Type B pancreatic cell (in vitro differentiated cells): Measurements from ENCODE around the gene PRG2. TPM values are rescaled to one million over a fixed set of nuclear protein-coding genes. Genes with fewer than 3 reads are reported as not detected.

Experiments
- DNase-seq: peaks from one replicate; pipeline ENCODE4 v3.0.0; 2021; ENCODE audit warnings: mixed read lengths; ENCODE audit not compliant: unreplicated experiment; ENCODE audit errors: extremely low spot score
- H3K27ac Mint-ChIP-seq: 2 replicates; pipeline ENCODE4 v1.8.0; 2021; ENCODE audit warnings: mild to moderate bottlenecking, mixed read lengths
- H3K27me3 Mint-ChIP-seq: 2 replicates; pipeline ENCODE4 v1.8.0; 2021; ENCODE audit warnings: mixed read lengths
- H3K36me3 Mint-ChIP-seq: 2 replicates; pipeline ENCODE4 v1.8.0; 2021; ENCODE audit warnings: mixed read lengths
- H3K4me1 Mint-ChIP-seq: one replicate; pipeline ENCODE4 v1.8.0; 2021; ENCODE audit warnings: mixed read lengths; ENCODE audit not compliant: unreplicated experiment
- H3K4me3 Mint-ChIP-seq: 2 replicates; pipeline ENCODE4 v1.8.0; 2021; ENCODE audit warnings: mild to moderate bottlenecking, mixed read lengths
- H3K9me3 Mint-ChIP-seq: 2 replicates; pipeline ENCODE4 v1.8.0; 2021; ENCODE audit warnings: mixed read lengths
- CTCF ChIP-seq: fragments of 200-600 bp; sonication (generic); conservative IDR thresholded peaks from 2 replicates; pipeline ENCODE4 v1.5.0; 2021; ENCODE audit warnings: antibody characterized with exemption, mild to moderate bottlenecking
- total RNA-seq: library from RNA; stranded (reverse); gene quantifications from 2 replicates; pipeline ENCODE4 v1.2.1, GENCODE V29; 2021; ENCODE audit warnings: low replicate concordance

PRG2 gene
- total RNA-seq, 1 donor from 2014 or later = not detected

- no peaks in the 10 kb centered on the region for H3K36me3 Mint-ChIP-seq
- no peak for TF ChIP-seq CTCF
- H3K9me3 Mint-ChIP-seq = no peaks in the 10 kb centered on the region
- peaks cover 15% of the 10 kb centered on the region for H3K4me1 Mint-ChIP-seq
- no peak overlapping the region for H3K27ac Mint-ChIP-seq
- H3K27me3 Mint-ChIP-seq = peaks cover 13% of the 10 kb centered on the region
- H3K4me3 Mint-ChIP-seq = no peak overlapping the region
- DNase-seq = no peak
These were observed 29.5 kb downstream of the PRG2 start for GRCh38 chr11:57360991-57361390.

- TF ChIP-seq CTCF = no peak
- Mint-ChIP-seq H3K4me3 (peak overlapping the region; percentile 21), H3K27me3 (peaks cover 11% of the 10 kb centered on the region), H3K9me3 (no peaks in the 10 kb centered on the region), H3K4me1 (peaks cover 15% of the 10 kb centered on the region), H3K27ac (peak overlapping the region; percentile 5), H3K36me3 (no peaks in the 10 kb centered on the region)
- no peak for DNase-seq
These were observed 30.4 kb downstream of the PRG2 start for GRCh38 chr11:57359896-57360690.

- Mint-ChIP-seq H3K9me3 (no peaks in the 10 kb centered on the region), H3K27ac (no peak overlapping the region), H3K36me3 (no peaks in the 10 kb centered on the region), H3K4me3 (no peak overlapping the region), H3K27me3 (peaks cover 9% of the 10 kb centered on the region), H3K4me1 (peaks cover 15% of the 10 kb centered on the region)
- no peak for TF ChIP-seq CTCF
- no peak for DNase-seq
These were observed 31.1 kb downstream of the PRG2 start for GRCh38 chr11:57359396-57359795.

GRCh38 chr11:57358991-57359390, 31.5 kb downstream of the PRG2 start:
- no peaks in the 10 kb centered on the region for H3K9me3 Mint-ChIP-seq
- peak overlapping the region; percentile 61 for H3K27ac Mint-ChIP-seq
- H3K4me3 Mint-ChIP-seq = peak overlapping the region; percentile 38
- peaks cover 6% of the 10 kb centered on the region for H3K27me3 Mint-ChIP-seq
- H3K36me3 Mint-ChIP-seq = no peaks in the 10 kb centered on the region
- no peak for DNase-seq
- TF ChIP-seq CTCF = no peak
- peaks cover 15% of the 10 kb centered on the region for H3K4me1 Mint-ChIP-seq

- Mint-ChIP-seq H3K4me1 (peaks cover 15% of the 10 kb centered on the region), H3K27me3 (peaks cover 6% of the 10 kb centered on the region), H3K27ac (peak overlapping the region; percentile 61), H3K9me3 (no peaks in the 10 kb centered on the region), H3K4me3 (peak overlapping the region; percentile 38), H3K36me3 (no peaks in the 10 kb centered on the region)
- TF ChIP-seq CTCF = no peak
- DNase-seq = no peak
These were observed 31.9 kb downstream of the PRG2 start for GRCh38 chr11:57358543-57358961.
